ENCODE data around the gene N4BP3.

N4BP3 gene

GRCh38 chr5:178162481-178162880 is 49.1 kb downstream of the N4BP3 start:
- no peak for TF ChIP-seq POLR2A (IDR thresholded peaks at IDR 0.05; ENCODE audit: low read depth, low read length)
- no peak for FAIRE-seq
- DNase-seq (ENCODE audit: insufficient read length, low spot score) = no peak

DNA sequence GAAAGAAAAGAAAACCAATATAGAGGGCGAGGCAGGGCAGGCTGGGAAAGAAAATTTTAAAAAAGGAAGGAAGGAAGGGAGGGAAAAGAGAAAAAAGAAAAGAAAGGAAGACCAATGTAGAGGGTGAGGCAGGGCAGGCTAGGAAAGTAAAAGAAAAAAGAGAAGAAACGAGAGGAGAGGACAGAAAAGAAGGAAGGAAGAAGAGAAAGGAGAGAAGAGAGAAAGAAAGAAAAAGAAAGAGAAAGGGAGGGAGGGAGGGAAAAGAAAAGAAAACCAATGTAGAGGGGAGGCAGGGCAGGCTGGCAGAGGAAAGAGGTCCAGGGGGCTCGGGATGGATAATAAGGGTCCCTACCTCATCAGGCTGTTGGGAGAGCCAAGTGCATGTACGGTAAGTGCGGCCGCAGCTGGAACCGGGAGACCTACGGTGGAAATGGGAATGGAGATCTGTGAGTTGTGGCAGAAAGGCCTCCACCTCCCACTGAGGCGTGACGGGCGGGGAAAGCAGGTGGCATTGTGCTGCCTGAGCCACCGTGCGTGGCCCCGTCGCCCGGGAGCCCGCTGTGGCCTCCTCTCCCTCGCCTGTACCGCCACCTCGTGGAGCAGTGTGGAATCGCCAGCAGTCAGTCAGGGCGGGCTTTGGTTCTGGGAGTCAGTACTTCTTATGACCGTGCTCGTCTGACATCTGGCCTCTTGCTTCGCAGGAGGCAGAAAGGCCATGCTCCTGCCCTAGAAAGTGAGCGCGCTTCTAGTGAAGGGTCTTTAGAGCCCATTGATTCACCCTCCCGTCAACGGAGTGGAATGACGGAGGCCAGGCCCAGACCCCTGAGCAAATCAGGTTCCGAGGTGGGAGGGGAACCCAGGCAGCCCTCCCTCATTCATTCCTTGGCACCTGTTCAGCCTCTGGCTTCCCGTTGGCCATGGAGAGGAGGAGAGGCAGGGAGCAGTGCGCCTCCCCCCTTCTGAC is 50.7 kb downstream of the N4BP3 start:
- DNase-seq (ENCODE audit: insufficient read length, low spot score) = peak; percentile 93
- TF ChIP-seq POLR2A (IDR thresholded peaks at IDR 0.05; ENCODE audit: low read depth, low read length) = no peak
- FAIRE-seq = no peak

DNA sequence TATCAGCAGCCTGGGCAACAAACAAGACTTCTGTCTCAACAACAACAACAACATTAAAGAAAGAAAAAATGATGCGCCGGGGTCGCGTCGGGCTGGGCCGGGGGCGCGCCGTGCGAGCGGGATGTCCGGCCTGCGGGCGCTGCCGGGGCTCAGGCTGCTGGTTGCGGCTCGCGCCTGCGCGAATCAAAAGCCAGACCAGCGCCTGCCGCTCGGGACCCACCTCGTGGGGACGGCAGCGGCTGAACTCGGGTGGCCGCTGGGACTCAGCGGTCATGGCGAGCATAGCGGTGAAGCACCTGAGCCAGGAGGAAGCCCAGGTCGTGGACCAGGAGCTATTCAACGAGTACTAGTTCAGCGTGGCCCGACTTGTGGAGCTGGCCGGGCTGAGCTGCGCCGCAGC is 52.2 kb downstream of the N4BP3 start:
- DNase-seq (ENCODE audit: insufficient read length, low spot score) = no peak
- no peak for FAIRE-seq
- no peak for TF ChIP-seq POLR2A (IDR thresholded peaks at IDR 0.05; ENCODE audit: low read depth, low read length)

- DNase-seq (ENCODE audit: insufficient read length, low spot score) (no peak), FAIRE-seq (no peak)
- no peak for TF ChIP-seq POLR2A (IDR thresholded peaks at IDR 0.05; ENCODE audit: low read depth, low read length)
Measured at GRCh38 chr5:178170455-178170854, 57.1 kb downstream of the N4BP3 start.

GRCh38 chr5:178174456-178174855 is 61.1 kb downstream of the N4BP3 start:
- FAIRE-seq (no peak), DNase-seq (ENCODE audit: insufficient read length, low spot score) (no peak)
- TF ChIP-seq POLR2A (IDR thresholded peaks at IDR 0.05; ENCODE audit: low read depth, low read length) = no peak

Data from H54 (cell line).